IMR-90 (cell line): ENCODE measurements around the gene IGF2. TPM values are rescaled to one million over a fixed set of nuclear protein-coding genes. Genes with fewer than 3 reads are reported as not detected.

ENCODE experiments used
- ATAC-seq: fragments of 200-7000 bp; cut with Tn5 transposase; 2 replicates; pipeline ENCODE4 v1.9.1; 2020; ENCODE audit warnings: low read depth, mild to moderate bottlenecking, moderate library complexity
- BruUV-seq: library from RNA; stranded (reverse); fragments of 400-500 nt; replicated peaks from 2 replicates; lab custom pipeline; 2021; lab: Mats Ljungman, UMichigan
- CTCF ChIA-PET: fragments of 300-600 bp; formaldehyde crosslinking; extraction: SDS; loops from one replicate; lab custom pipeline; 2021; ENCODE audit warnings: antibody characterized with exemption; lab: Yijun Ruan, JAX
- POLR2A ChIA-PET: fragments of 300-600 bp; sonication (Branson Sonifier 250); formaldehyde crosslinking; loops from one replicate; lab custom pipeline; 2022; ENCODE audit warnings: antibody characterized with exemption; ENCODE audit not compliant: unreplicated experiment; lab: Charles Lee
- DNase-seq: peaks from one replicate; pipeline ENCODE4 v3.0.0; 2013
- H2AFZ ChIP-seq: replicated peaks from 2 replicates; pipeline ENCODE3; 2013; ENCODE audit warnings: low read length, mild to moderate bottlenecking; ENCODE audit not compliant: poor library complexity
- H2AK5ac ChIP-seq: 2 replicates; pipeline ENCODE4 v1.6.1; 2013; ENCODE audit warnings: low read depth, low read length, inconsistent platforms
- H2AK9ac ChIP-seq: replicated peaks from 2 replicates; pipeline ENCODE3; 2013; ENCODE audit warnings: mild to moderate bottlenecking, low read depth, low read length, moderate library complexity; ENCODE audit not compliant: poor library complexity
- H2BK120ac ChIP-seq: 2 replicates; pipeline ENCODE4 v1.6.1; 2013; ENCODE audit warnings: low read depth, low read length, inconsistent platforms
- H2BK15ac ChIP-seq: 3 replicates; pipeline ENCODE4 v1.6.1; 2013; ENCODE audit warnings: low read depth, low read length, inconsistent platforms
- H2BK20ac ChIP-seq: 2 replicates; pipeline ENCODE4 v1.6.1; 2013; ENCODE audit warnings: low read depth, mild to moderate bottlenecking, inconsistent platforms, low read length, moderate library complexity
- H2BK5ac ChIP-seq: 2 replicates; pipeline ENCODE4 v1.6.1; 2013; ENCODE audit warnings: mild to moderate bottlenecking, low read depth, low read length, inconsistent platforms; ENCODE audit not compliant: poor library complexity, severe bottlenecking
- H3K14ac ChIP-seq: replicated peaks from 2 replicates; pipeline ENCODE4 v1.6.1; 2013; ENCODE audit warnings: low read depth, low read length, inconsistent platforms
- H3K18ac ChIP-seq: 2 replicates; pipeline ENCODE4 v1.6.1; 2013; ENCODE audit warnings: low read depth, low read length, control low read depth
- H3K23ac ChIP-seq: 2 replicates; pipeline ENCODE4 v1.6.1; 2013; ENCODE audit warnings: low read depth, low read length, inconsistent platforms
- H3K27ac ChIP-seq: 2 replicates; pipeline ENCODE4 v1.5.1; 2013; ENCODE audit warnings: mild to moderate bottlenecking, control low read depth, low read length; ENCODE audit not compliant: insufficient read depth
- H3K27me3 ChIP-seq: 2 replicates; pipeline ENCODE4 v1.6.1; 2013; ENCODE audit warnings: low read length; ENCODE audit not compliant: control insufficient read depth, insufficient read depth
- H3K36me3 ChIP-seq: 2 replicates; pipeline ENCODE4 v1.6.1; 2013; ENCODE audit warnings: low read length, mixed read lengths; ENCODE audit not compliant: control insufficient read depth, insufficient read depth
- H3K4ac ChIP-seq: 2 replicates; pipeline ENCODE4 v1.6.1; 2013; ENCODE audit warnings: low read depth, low read length, inconsistent platforms
- H3K4me1 ChIP-seq: 2 replicates; pipeline ENCODE4 v1.6.1; 2013; ENCODE audit warnings: low read length, mixed read lengths; ENCODE audit not compliant: control insufficient read depth, insufficient read depth
- H3K4me2 ChIP-seq: 2 replicates; pipeline ENCODE4 v1.6.1; 2013; ENCODE audit warnings: low read depth, mild to moderate bottlenecking, control low read depth, low read length, moderate library complexity
- H3K4me3 ChIP-seq: 2 replicates; pipeline ENCODE4 v1.5.1; 2013; ENCODE audit warnings: low read depth, mild to moderate bottlenecking, control low read depth, low read length, moderate library complexity; ENCODE audit not compliant: insufficient read depth
- H3K56ac ChIP-seq: 2 replicates; pipeline ENCODE4 v1.6.1; 2013; ENCODE audit warnings: low read length, inconsistent platforms; ENCODE audit not compliant: insufficient read depth; ENCODE audit errors: extremely low read depth
- H3K79me1 ChIP-seq, 2 experiments: 2 replicates each; pipeline ENCODE4 v1.6.1; 2013; ENCODE audit warnings: low read length in 2 of 2, inconsistent platforms in 1 of 2, low read depth in 1 of 2
- H3K9ac ChIP-seq: 2 replicates; pipeline ENCODE4 v1.6.1; 2013; ENCODE audit warnings: low read depth, low read length, control low read depth
- H3K9me1 ChIP-seq: 2 replicates; pipeline ENCODE4 v1.6.1; 2013; ENCODE audit warnings: low read length, inconsistent platforms; ENCODE audit not compliant: insufficient read depth
- H3K9me3 ChIP-seq: 2 replicates; pipeline ENCODE4 v1.6.1; 2013; ENCODE audit warnings: low read length; ENCODE audit not compliant: control insufficient read depth, insufficient read depth
- H4K20me1 ChIP-seq: 2 replicates; pipeline ENCODE4 v1.6.1; 2013; ENCODE audit warnings: low read length, inconsistent platforms; ENCODE audit not compliant: insufficient read depth
- H4K5ac ChIP-seq: 2 replicates; pipeline ENCODE4 v1.6.1; 2013; ENCODE audit warnings: mild to moderate bottlenecking, low read depth, low read length, control low read depth
- H4K8ac ChIP-seq, 2 experiments: 2 replicates each; pipeline ENCODE4 v1.6.1; 2013; ENCODE audit warnings: low read depth in 2 of 2, low read length in 2 of 2, control low read depth in 1 of 2, inconsistent platforms in 1 of 2
- H4K91ac ChIP-seq: 2 replicates; pipeline ENCODE4 v1.6.1; 2013; ENCODE audit warnings: low read depth, low read length, inconsistent platforms; ENCODE audit not compliant: insufficient read depth
- FOS ChIP-seq: fragments of 150-350 bp; IDR thresholded peaks from 2 replicates; pipeline ENCODE4 v1.6.1; 2016; ENCODE audit warnings: low read depth, low read length
- RFX5 ChIP-seq: IDR thresholded peaks from 2 replicates; pipeline ENCODE4 v1.8.0; 2012; ENCODE audit warnings: low read depth, mild to moderate bottlenecking, low read length, moderate library complexity
- USF2 ChIP-seq: fragments of 150-350 bp; IDR thresholded peaks from 2 replicates; pipeline ENCODE4 v1.6.1; 2017; ENCODE audit warnings: mild to moderate bottlenecking, antibody characterized with exemption, low read length, low read depth
- WGBS, 2 experiments: methylation state at CpG; one replicate each; pipeline versions ENCODE4 v1.1.5 to v1.1.7; 2013; ENCODE audit warnings: missing lambda C conversion rate in 2 of 2; ENCODE audit not compliant: insufficient read length in 1 of 2; ENCODE audit errors: extremely low coverage in 2 of 2; 5-methylcytosine and 5-hydroxymethylcytosine counted together
- dilution Hi-C: fragments of 300-500 bp; cut with HindIII; formaldehyde crosslinking; loops from one replicate; pipeline ENCODE4 v1.14.3; 2018; ENCODE audit warnings: low sequenced_read_pairs; ENCODE audit not compliant: unreplicated experiment
- in situ Hi-C: fragments of 300-500 bp; cut with MboI; formaldehyde crosslinking; loops from 3 replicates; pipeline ENCODE4 v1.14.3; 2019; ENCODE audit warnings: low sequenced_read_pairs, inconsistent platforms, mixed read lengths
- intact Hi-C: fragments of 100-400 bp; cut with micrococcal nuclease; formaldehyde crosslinking; loops from 2 replicates; pipeline ENCODE4 v1.10.0; 2022
- polyA plus RNA-seq, 3 experiments: library from polyadenylated mRNA; depleted of rRNA; stranded (reverse); fragments of >200 nt; gene quantifications; 2 replicates each; pipeline ENCODE4 v1.2.3, GENCODE V29; 2012; ENCODE audit warnings: low replicate concordance in 1 of 3
- total RNA-seq: library from RNA; depleted of rRNA; stranded (reverse); fragments of >200 nt; gene quantifications from 2 replicates; pipeline ENCODE4 v1.2.3, GENCODE V29; 2012

The IGF2 gene
- total and polyA plus RNA-seq, 2 of the 4 experiments (the other 2 are of a cell fraction) = 2.3 to 21.8 TPM

DNA sequence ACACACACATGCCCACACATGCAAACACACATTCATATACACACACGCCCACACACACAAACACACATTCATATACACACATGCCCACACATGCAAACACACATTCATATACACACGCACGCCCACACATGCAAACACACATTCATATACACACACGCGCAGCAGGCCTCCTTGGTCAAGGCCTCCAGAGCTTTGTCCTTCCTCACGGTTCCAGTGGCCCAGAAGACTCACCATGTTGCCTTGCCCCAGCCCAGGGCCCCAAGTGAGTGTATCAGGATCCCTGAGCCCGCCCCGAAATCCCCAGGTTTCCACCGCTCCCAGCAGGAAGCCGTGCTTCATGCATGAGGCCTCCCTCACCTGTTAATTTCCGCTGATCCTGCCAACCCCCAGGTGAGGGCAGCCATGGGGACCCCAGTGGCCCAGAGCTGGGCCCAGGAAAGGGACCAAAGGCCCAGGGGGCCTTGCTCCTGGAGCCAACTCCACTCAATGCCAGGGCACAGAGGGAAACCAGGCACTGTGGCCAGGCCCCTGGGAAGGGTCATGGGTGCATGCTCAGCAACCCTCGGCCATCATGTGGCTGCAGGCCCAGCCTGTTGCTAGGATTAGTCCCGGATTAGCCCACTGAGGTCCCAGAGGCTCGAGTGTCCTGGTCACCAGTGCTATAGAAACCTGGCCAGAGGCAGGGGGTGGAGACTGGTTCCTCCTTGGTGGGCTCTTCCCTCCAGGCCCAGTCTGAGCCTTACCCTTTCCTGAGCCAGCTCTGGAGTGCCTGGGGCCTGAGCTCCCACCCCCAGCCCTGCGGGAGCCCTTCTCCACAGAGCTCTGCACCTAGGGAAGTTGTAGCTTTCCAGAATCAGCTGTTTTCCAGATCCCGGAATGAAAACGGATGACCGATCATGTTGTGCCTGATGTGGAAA, 34.4 kb downstream of the IGF2 start:
- no peak overlapping the region for H3K14ac ChIP-seq
- H3K4me3 ChIP-seq = no peak overlapping the region
- peaks cover 11% of the 10 kb centered on the region for H3K27me3 ChIP-seq
- no peaks in the 10 kb centered on the region for H4K20me1 ChIP-seq
- H3K56ac ChIP-seq = no peak overlapping the region
- H3K36me3 ChIP-seq = no peaks in the 10 kb centered on the region
- TF ChIP-seq USF2 (no peak), FOS (no peak), RFX5 (no peak)
- POLR2A ChIA-PET = no interaction called here
- H3K9me1 ChIP-seq = peaks cover 4% of the 10 kb centered on the region; the same call in 1 of the 2 replicates
- H4K8ac ChIP-seq = no peak overlapping the region
- H3K9ac ChIP-seq = no peak overlapping the region
- H3K18ac ChIP-seq = no peak overlapping the region
- in situ Hi-C loops = no loop called here
- no peak overlapping the region for H2BK15ac ChIP-seq
- no TSS peak for BruUV-seq
- H2AK9ac ChIP-seq = no peak overlapping the region
- H2BK120ac ChIP-seq = no peak overlapping the region
- H2AFZ ChIP-seq = no peak overlapping the region
- H3K4me2 ChIP-seq = no peak overlapping the region
- DNase-seq (no peak), ATAC-seq (no peak)
- H4K5ac ChIP-seq = no peak overlapping the region
- intact Hi-C loops = no loop called here
- H3K23ac ChIP-seq = no peak overlapping the region
- no peak overlapping the region for H2BK5ac ChIP-seq
- no peaks in the 10 kb centered on the region for H3K79me1 ChIP-seq
- no peaks in the 10 kb centered on the region for H3K9me3 ChIP-seq
- no peak overlapping the region for H4K91ac ChIP-seq
- no peak overlapping the region for H2BK20ac ChIP-seq
- H3K4me1 ChIP-seq = peaks cover 3% of the 10 kb centered on the region; the same call in 1 of the 2 replicates
- no peak overlapping the region for H3K27ac ChIP-seq
- CTCF ChIA-PET = no interaction called here
- no peak overlapping the region for H3K4ac ChIP-seq
- dilution Hi-C loops = no loop called here
- no peak overlapping the region for H2AK5ac ChIP-seq
- WGBS, 2 experiments = 76% methylated on average over 9 of the region's 18 CpGs; no CpG with 5 or more reads in 1 of the 2 experiments
